ENCODE results near the gene COLGALT1.
"Not testable (repeated sequence)": the region's sequence is repeated elsewhere in the genome, so short reads cannot be mapped to it uniquely, and the experiment has no call there.

The COLGALT1 gene

GRCh38 chr19:17581211-17581874, 25.9 kb downstream of the COLGALT1 start:
- CTCF ChIA-PET = interaction anchor here (3.4 kb wide), 1 partner anchor 24 kb away, joined by 16 read pairs; no protein-coding TSS in a partner anchor
- POLR2A ChIA-PET = no interaction called here
- no peak for TF ChIP-seq CTCF (IDR thresholded peaks at IDR 0.05; ENCODE audit: control extremely low read depth, extremely low read depth, low read depth, missing control alignments)
- no peak for DNase-seq (ENCODE audit: extremely low spot score)

GRCh38 chr19:17582613-17583012, 27.2 kb downstream of the COLGALT1 start:
- POLR2A ChIA-PET = no interaction called here
- DNase-seq (ENCODE audit: extremely low spot score) = no peak
- no peak for TF ChIP-seq CTCF (IDR thresholded peaks at IDR 0.05; ENCODE audit: control extremely low read depth, extremely low read depth, low read depth, missing control alignments)
- CTCF ChIA-PET = interaction anchor here (1.0 to 2.1 kb wide), 2 partner anchors 9 to 24 kb away, joined by 3 to 5 read pairs; no protein-coding TSS in a partner anchor

- ChIA-PET POLR2A (no interaction called here), CTCF (interaction anchor here (1.1 to 2.1 kb wide), 2 partner anchors 11 to 88 kb away, joined by 4 to 5 read pairs; no protein-coding TSS in a partner anchor)
- DNase-seq (ENCODE audit: extremely low spot score) = no peak
- TF ChIP-seq CTCF (IDR thresholded peaks at IDR 0.05; ENCODE audit: control extremely low read depth, extremely low read depth, low read depth, missing control alignments) = no peak
Measured at GRCh38 chr19:17584132-17584531, 28.7 kb downstream of the COLGALT1 start.

GRCh38 chr19:17585395-17585794, 29.9 kb downstream of the COLGALT1 start:
- POLR2A ChIA-PET = not testable (repeated sequence)
- CTCF ChIA-PET = interaction anchor here (0.6 to 1.0 kb wide), 2 partner anchors 12 to 21 kb away, joined by 3 to 4 read pairs; no protein-coding TSS in a partner anchor

GRCh38 chr19:17590866-17591265, 35.4 kb downstream of the COLGALT1 start:
- ChIA-PET POLR2A (no interaction called here), CTCF (no interaction called here)
- no peak for TF ChIP-seq CTCF (IDR thresholded peaks at IDR 0.05; ENCODE audit: control extremely low read depth, extremely low read depth, low read depth, missing control alignments)
- no peak for DNase-seq (ENCODE audit: extremely low spot score)

More at GRCh38 chr19:17585395-17585794, 29.9 kb downstream of the COLGALT1 start:
- DNase-seq (ENCODE audit: extremely low spot score) = not testable (repeated sequence)

- POLR2A ChIA-PET; CTCF ChIA-PET; DNase-seq (ENCODE audit: extremely low spot score): not testable (repeated sequence)
Measured at GRCh38 chr19:17594296-17594695, 38.8 kb downstream of the COLGALT1 start.

GRCh38 chr19:17598063-17598462, 42.6 kb downstream of the COLGALT1 start:
- DNase-seq (ENCODE audit: extremely low spot score); CTCF ChIA-PET; POLR2A ChIA-PET: not testable (repeated sequence)

GRCh38 chr19:17598953-17599352, 43.5 kb downstream of the COLGALT1 start:
- no peak for DNase-seq (ENCODE audit: extremely low spot score)
- TF ChIP-seq CTCF (IDR thresholded peaks at IDR 0.05; ENCODE audit: control extremely low read depth, extremely low read depth, low read depth, missing control alignments) = no peak
- ChIA-PET POLR2A (no interaction called here), CTCF (no interaction called here)
